HG02840 (cell line): ENCODE results near the gene RABL2A.
"Not testable (repeated sequence)": the region's sequence is repeated elsewhere in the genome, so short reads cannot be mapped to it uniquely, and the experiment has no call there.

Experiments used
- ATAC-seq: cut with Tn5 transposase; IDR thresholded peaks from one replicate; pipeline ENCODE4 v1.9.1; 2021; ENCODE audit warnings: mild to moderate bottlenecking, moderate library complexity, moderate number of reproducible peaks; ENCODE audit not compliant: unreplicated experiment, low FRiP score

The RABL2A gene

GRCh38 chr2:113606036-113606435 lies 21.0 kb upstream of the RABL2A start:
- not testable (repeated sequence) for ATAC-seq

GRCh38 chr2:113609822-113610221 lies 17.2 kb upstream of the RABL2A start:
- not testable (repeated sequence) for ATAC-seq

- ATAC-seq: not testable (repeated sequence)
These were observed 6.1 kb upstream of the RABL2A start for GRCh38 chr2:113621002-113621401.

DNA sequence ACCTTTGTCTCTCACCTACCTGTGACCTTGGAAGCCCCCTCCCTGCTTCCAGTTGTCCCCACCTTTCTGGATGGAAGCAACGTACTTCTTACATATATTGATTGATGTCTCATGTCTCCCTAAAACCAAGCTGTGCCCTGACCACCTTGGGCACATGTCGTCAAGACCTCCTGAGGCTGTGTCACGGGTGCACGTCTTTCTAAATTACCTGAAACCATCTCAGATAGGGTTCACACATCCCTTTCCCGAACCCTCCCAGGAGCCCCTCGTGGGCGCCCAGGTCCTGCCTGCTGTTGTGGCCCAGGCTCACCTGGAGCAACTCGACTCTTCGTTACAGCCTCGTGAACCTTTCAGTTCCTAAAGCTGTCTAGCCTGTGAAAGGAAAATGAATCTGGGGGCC lies 1.2 kb upstream of the RABL2A start:
- not testable (repeated sequence) for ATAC-seq

GRCh38 chr2:113632849-113633345 lies 5.8 kb downstream of the RABL2A start:
- ATAC-seq: not testable (repeated sequence)

DNA sequence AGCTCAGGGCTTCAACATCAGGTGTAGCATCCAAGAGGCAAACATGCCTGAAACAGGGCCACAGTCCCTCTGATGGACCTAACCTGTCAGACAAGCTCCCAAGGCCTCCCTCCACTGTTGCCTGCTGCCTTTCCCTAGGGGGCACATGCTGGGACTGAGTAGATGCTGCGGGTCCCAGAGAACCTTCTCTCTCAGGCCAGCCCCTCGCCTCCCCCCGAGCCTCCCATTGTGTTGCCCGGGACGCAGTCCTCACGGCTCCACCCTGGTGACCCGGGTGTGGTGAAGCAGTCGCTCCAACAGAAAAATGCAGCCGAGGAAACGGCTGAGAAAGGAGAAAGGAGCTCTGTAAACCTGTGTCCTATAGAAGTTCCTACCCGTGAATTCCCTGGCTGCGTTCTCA lies 8.3 kb downstream of the RABL2A start:
- not testable (repeated sequence) for ATAC-seq

GRCh38 chr2:113636226-113636625 lies 9.2 kb downstream of the RABL2A start:
- ATAC-seq: not testable (repeated sequence)

DNA sequence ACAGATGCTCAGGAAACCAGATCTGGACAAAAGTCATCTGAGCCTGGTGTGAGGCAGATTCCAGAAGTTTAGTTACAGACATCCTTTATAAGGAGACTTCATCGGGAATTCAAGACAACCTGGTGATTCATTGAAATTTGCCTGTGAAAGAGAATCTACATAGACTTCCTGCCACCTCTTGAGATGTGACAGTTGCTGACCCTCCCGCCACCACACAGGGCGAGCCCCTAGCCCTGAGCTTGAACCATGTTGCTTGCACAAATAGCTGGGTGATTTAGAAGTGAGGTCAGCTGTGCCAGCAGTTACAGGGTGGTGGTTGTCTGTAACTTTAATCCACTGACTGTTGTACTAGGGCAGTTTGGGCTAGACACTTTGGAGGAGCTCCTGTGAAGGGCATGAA lies 11.0 kb downstream of the RABL2A start:
- ATAC-seq: not testable (repeated sequence)

GRCh38 chr2:113646217-113646616 lies 19.2 kb downstream of the RABL2A start:
- ATAC-seq: not testable (repeated sequence)

GRCh38 chr2:113650834-113651815 lies 24.1 kb downstream of the RABL2A start:
- not testable (repeated sequence) for ATAC-seq

DNA sequence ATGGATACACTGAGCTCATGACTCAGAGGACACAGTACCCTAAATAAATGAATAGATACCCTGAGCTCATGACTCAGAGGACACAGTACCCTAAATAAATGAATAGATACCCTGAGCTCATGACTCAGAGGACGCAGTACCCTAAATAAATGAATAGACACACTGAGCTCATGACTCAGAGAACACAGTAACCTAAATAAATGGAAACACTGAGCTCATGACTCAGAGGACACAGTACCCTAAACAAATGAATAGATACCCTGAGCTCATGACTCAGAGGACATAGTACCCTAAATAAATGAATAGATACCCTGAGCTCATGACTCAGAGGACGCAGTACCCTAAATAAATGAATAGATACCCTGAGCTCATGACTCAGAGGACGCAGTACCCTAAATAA lies 25.5 kb downstream of the RABL2A start:
- ATAC-seq: not testable (repeated sequence)

DNA sequence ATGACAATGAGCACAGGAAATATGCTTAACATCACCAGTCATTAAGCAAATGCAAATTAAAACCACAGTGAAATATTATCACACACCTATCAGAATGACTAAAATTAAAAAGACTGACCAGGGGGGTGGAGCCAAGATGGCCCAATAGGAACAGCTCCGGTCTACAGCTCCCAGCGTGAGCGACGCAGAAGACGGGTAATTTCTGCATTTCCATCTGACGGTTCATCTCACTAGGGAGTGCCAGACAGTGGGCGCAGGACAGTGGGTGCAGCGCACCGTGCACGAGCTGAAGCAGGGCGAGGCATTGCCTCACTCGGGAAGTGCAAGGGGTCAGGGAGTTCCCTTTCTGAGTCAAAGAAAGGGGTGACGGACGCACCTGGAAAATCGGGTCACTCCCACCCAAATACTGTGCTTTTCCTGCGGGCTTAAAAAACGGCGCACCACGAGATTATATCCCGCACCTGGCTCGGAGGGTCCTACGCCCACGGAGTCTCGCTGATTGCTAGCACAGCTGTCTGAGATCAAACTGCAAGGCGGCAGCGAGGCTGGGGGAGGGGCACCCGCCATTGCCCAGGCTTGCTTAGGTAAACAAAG lies 29.1 kb downstream of the RABL2A start:
- not testable (repeated sequence) for ATAC-seq

- not testable (repeated sequence) for ATAC-seq
These were observed 30.7 kb downstream of the RABL2A start for GRCh38 chr2:113657735-113658134.

DNA sequence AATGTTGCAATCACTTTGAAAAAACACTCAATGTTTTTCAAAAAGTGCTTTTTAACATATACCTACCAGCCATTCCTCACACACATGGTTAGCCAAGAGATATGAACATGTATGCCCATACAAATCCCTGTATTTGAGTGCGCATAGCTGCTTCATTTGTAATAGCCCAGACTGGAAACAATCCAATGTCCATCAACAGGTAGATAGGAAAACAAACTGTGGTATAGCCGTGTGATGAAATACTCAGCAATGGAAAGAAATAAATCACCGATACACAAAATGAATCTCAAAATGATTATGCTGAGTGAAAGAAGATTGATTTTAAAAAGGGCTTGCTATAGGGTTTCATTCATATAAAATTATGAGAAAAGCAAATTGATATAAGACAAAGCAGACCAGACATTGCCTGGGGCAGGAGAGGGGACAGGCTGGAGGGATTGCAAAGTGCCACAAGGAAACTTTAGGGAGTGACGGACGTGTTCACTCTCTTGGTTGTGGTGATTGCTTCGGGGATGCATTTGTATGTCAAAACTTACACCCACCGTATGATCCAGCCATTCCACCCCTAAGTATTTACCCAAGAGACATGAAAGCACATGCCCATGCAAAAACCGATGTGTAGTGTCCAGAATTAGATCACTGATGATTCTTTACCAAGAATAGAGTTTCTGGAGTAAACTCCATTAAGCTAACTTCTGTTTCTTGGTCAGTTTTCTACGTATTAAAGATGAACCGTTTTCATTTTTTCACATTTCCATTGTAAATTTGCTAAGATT lies 36.4 kb downstream of the RABL2A start:
- ATAC-seq: not testable (repeated sequence)

DNA sequence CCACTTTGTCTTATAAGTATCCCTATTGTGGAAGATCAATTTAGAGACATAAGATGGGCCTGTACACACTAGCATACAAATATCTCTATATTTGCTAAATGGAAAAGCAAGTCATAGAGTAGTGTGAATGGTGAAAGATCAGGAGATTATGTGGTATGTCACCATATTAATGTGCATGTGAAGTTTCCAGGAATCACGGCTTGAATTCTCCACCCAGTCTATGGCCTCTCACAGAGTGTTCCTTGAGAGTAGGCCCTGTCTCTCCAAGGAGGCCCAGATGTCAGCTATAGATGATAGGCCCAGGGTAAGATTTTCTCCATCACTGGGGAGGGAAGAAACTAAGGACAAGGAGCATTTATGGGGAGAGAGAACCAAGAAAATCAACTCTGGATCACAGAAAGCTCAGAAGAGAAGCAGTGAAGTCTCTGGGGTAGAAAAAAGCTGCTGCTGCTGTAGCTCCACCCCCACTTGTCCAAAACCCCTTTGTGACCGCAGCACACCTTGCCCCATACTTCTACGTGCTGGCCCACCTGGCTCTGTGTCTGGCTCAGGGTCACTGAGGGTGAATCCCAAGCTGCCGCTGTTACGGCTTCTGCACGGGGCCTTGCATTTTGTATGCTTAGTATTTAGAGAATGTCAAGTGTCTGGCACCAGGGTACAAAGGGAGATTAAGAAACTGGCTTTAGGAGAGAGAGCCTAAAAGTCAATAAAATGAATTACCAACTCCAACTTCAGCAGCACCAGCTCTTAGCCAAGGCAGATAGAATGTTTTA lies 37.9 kb downstream of the RABL2A start:
- ATAC-seq: not testable (repeated sequence)

- not testable (repeated sequence) for ATAC-seq
These were observed 41.9 kb downstream of the RABL2A start for GRCh38 chr2:113669013-113669412.

DNA sequence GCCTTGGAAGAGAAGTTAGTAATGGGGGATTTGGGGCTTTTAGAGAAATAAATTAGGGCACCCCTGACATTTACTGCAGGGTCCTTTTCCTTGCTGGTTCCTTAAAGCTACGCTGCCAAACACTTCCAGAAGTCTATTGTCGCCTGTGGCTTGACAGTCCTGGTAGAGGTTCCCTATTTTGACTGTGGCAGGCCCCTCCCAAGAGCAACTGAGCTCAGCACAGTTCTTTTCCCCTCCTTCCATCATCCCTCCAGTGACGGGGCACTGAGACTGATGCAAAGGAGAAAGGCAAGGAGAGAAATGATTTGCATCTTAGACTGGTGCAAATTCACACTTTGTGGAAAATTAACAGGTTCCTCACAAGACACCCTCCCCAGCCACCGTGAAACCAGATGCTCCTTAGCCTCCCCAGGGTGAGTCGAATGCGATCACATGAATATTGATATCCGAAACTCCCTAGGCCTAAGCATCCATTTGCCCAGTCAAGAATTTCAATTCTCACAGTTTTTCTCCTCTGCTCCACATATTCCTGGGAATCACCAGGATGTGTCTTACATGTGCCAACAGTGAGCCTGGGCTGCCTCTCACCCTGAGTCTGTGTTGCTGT lies 45.4 kb downstream of the RABL2A start:
- no peak for ATAC-seq

DNA sequence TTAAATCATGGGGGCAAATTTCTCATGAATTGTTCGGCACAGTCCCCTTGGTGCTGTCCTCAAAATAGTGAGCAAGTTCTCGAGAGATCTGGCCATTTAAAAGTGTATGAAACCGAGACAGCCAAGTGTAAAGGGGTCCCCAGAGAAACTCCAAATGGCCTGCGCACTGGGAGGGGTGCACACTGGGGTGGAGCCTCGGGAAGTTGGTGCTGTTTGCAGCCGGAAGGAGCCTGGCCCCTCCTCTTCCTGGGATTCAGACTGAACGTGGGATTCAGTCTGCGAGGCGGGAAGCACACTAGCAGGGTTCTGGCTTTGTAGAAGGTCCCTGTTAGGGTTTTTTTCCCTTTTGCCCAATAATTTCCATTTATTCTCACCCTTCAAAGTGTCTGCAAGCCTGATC lies 48.8 kb downstream of the RABL2A start:
- ATAC-seq: no peak

GRCh38 chr2:113676623-113677266 lies 49.7 kb downstream of the RABL2A start:
- no peak for ATAC-seq
